Stimulated activated CD8-positive, alpha-beta memory T cell treated with anti-CD3 and anti-CD28 coated beads, Interleukin-15, amount 100 ng/mL, for 24 hours (primary cell): Measurements from ENCODE around the gene IL12A.

Source experiments
- DNase-seq: peaks from one replicate; pipeline ENCODE4 v3.0.0-alpha.2; 2020; ENCODE audit warnings: low read depth

The IL12A gene

GRCh38 chr3:160027541-160028195 lies 39.0 kb downstream of the IL12A start:
- DNase-seq, result no peak

GRCh38 chr3:160035757-160036156 lies 47.1 kb downstream of the IL12A start:
- DNase-seq, result no peak

DNA sequence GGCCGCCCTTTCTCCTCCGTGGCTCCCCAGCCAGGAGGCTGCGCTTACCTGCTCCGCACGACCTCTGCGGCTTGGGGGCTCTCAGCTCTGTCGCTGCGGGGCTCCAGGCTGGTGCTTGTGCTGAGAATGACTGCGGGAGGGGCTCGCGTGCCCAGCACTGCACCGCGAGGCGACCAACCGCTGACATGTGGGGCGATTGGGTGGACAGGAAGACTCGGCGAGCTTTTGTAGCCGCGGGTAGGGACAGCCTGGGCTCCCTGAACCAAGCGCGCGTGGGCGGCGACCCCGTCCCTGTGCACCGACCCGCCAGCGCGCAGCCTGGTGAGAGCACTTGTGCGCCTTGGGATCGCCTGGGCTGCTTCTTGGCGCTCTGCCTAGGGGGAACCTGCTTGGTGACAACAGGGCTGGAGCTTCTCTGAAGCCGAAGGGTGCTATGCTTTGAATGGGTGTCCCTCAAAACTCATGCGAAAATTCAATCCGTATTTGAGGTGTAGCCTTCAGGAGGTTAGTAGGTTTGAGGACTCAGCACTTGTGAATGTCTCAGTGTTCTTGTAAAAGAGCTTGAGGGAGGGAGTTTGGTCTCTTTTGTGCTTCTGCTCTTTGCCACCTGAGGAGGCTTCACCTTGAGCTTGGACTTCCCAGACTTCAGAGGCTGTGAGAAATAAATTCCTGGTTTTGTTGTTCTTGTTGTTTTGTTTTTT lies 50.4 kb downstream of the IL12A start:
- no peak for DNase-seq

- DNase-seq, result no peak
These were observed 51.5 kb downstream of the IL12A start for GRCh38 chr3:160040181-160040580.

- DNase-seq, result no peak
These were observed 52.8 kb downstream of the IL12A start for GRCh38 chr3:160041465-160041864.

- DNase-seq, result no peak
These were observed 55.5 kb downstream of the IL12A start for GRCh38 chr3:160044121-160044520.
